Panc1 (cell line): ENCODE measurements around the gene MYO1A. TPM values are rescaled to one million over a fixed set of nuclear protein-coding genes. Genes with fewer than 3 reads are reported as not detected.
A peak's percentile ranks its signal among the peaks of the same experiment; 100 is the strongest.

Source experiments
- ATAC-seq: fragments of 200-7000 bp; cut with Tn5 transposase; 2 replicates; pipeline ENCODE4 v1.9.1; 2020; ENCODE audit warnings: mild to moderate bottlenecking, moderate library complexity
- BruUV-seq: library from RNA; stranded (reverse); fragments of 400-500 nt; replicated peaks from 2 replicates; lab custom pipeline; 2021; lab: Mats Ljungman, UMichigan
- CTCF ChIA-PET: fragments of 300-600 bp; sonication (Branson Sonifier 250); formaldehyde crosslinking; loops from one replicate; lab custom pipeline; 2022; ENCODE audit warnings: antibody characterized with exemption; lab: Charles Lee
- POLR2A ChIA-PET: fragments of 300-600 bp; sonication (Branson Sonifier 250); formaldehyde crosslinking; loops from one replicate; lab custom pipeline; 2022; ENCODE audit warnings: antibody characterized with exemption; lab: Charles Lee
- DNase-seq: peaks from one replicate; pipeline ENCODE4 v3.0.0-alpha.2; 2010; ENCODE audit warnings: low read depth, low spot score
- H3K27ac ChIP-seq: 2 replicates; pipeline ENCODE4 v1.5.1; 2011; ENCODE audit warnings: mild to moderate bottlenecking, low read length, inconsistent platforms
- H3K27me3 ChIP-seq: fragments of 200-500 bp; sonication (Bioruptor generic); 2 replicates; pipeline ENCODE4 v1.6.0; 2014; ENCODE audit warnings: low read length, inconsistent platforms; ENCODE audit not compliant: control insufficient read depth, insufficient read depth
- H3K36me3 ChIP-seq: fragments of 200-500 bp; sonication (Bioruptor generic); 2 replicates; pipeline ENCODE4 v1.5.1; 2014; ENCODE audit warnings: inconsistent platforms, mild to moderate bottlenecking, low read length, moderate library complexity; ENCODE audit not compliant: control insufficient read depth, insufficient read depth
- H3K4me1 ChIP-seq: 2 replicates; pipeline ENCODE4 v1.5.1; 2011; ENCODE audit warnings: inconsistent platforms, mild to moderate bottlenecking, low read length, moderate library complexity; ENCODE audit not compliant: control insufficient read depth, insufficient read depth
- H3K4me3 ChIP-seq, 2 experiments: 2 replicates each; pipeline ENCODE4 v1.5.1; 2011 to 2012; ENCODE audit warnings: low read depth in 2 of 2, low read length in 2 of 2, mild to moderate bottlenecking in 2 of 2, inconsistent platforms in 1 of 2, moderate library complexity in 1 of 2
- H3K9me3 ChIP-seq: fragments of 200-500 bp; sonication (Bioruptor generic); 2 replicates; pipeline ENCODE4 v1.5.1; 2014; ENCODE audit warnings: low read depth, mild to moderate bottlenecking, inconsistent platforms, low read length, moderate library complexity; ENCODE audit not compliant: control insufficient read depth, insufficient read depth
- CTCF ChIP-seq: fragments of 450-650 bp; IDR thresholded peaks from 2 replicates; pipeline ENCODE4 v1.5.1; 2017; ENCODE audit warnings: mild to moderate bottlenecking
- SIN3A ChIP-seq: IDR thresholded peaks from 2 replicates; pipeline ENCODE4 v1.6.1; 2012; ENCODE audit warnings: low read depth, mild to moderate bottlenecking, low read length, moderate library complexity, borderline replicate concordance; ENCODE audit not compliant: insufficient read depth
- TCF7L2 ChIP-seq: IDR thresholded peaks from 2 replicates; pipeline ENCODE4 v1.6.1; 2011; ENCODE audit warnings: mild to moderate bottlenecking, low read depth, low read length, inconsistent platforms
- in situ Hi-C: cut with HindIII; loops from 2 replicates; pipeline ENCODE4 v1.10.0; 2016; ENCODE audit warnings: low sequenced_read_pairs, low pct_unique_long_range_greater_than_20kb
- intact Hi-C: fragments of 100-400 bp; cut with micrococcal nuclease; formaldehyde crosslinking; loops from one replicate; pipeline ENCODE4 v1.10.0; 2022; ENCODE audit not compliant: unreplicated experiment
- total RNA-seq: library from RNA; stranded (reverse); gene quantifications from one replicate; pipeline ENCODE4 v1.2.1, GENCODE V29; 2021; ENCODE audit not compliant: unreplicated experiment

Gene MYO1A
- total RNA-seq, 1 experiment from 2014 or later, result not detected

DNA sequence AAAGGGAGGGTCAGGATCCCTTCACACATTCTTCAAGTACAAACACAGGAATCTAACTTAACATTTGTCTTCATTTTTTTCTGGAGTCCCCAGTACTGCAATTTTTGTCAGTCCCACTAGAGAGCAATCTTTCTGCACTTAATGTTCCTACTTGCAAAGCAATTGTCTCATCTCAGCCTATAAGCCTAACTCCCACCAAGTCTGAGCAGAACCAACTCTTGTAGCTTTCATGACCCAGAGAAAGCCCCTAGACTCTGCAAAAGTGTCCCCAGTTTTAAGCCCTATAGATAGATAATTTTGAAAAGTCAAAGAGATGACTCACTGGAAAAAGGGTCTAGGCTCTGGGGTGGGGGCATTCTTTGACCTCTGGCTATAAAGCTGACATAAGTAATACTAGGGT is 41.8 kb downstream of the MYO1A start:
- no peaks in the 10 kb centered on the region for H3K36me3 ChIP-seq
- ATAC-seq (no peak), DNase-seq (peak; percentile 54)
- in situ Hi-C loops (no loop called here), intact Hi-C loops (loop anchor here (2.0 kb wide), 1 partner anchor 105 kb away; no protein-coding TSS in a partner anchor)
- H3K4me1 ChIP-seq, result peaks cover 14% of the 10 kb centered on the region
- H3K27me3 ChIP-seq, result no peaks in the 10 kb centered on the region; the same call in 1 of the 2 replicates
- POLR2A ChIA-PET, result no interaction called here
- no peak overlapping the region for H3K4me3 ChIP-seq
- CTCF ChIA-PET, result interaction anchor here (1.1 kb wide), 2 partner anchors 52 to 104 kb away, joined by 6 to 17 read pairs; partner anchors contain the start of gene STAT6
- no peak overlapping the region for H3K27ac ChIP-seq
- BruUV-seq, result no TSS peak
- no peaks in the 10 kb centered on the region for H3K9me3 ChIP-seq
- TF ChIP-seq CTCF (peak; percentile 83), TCF7L2 (no peak)

DNA sequence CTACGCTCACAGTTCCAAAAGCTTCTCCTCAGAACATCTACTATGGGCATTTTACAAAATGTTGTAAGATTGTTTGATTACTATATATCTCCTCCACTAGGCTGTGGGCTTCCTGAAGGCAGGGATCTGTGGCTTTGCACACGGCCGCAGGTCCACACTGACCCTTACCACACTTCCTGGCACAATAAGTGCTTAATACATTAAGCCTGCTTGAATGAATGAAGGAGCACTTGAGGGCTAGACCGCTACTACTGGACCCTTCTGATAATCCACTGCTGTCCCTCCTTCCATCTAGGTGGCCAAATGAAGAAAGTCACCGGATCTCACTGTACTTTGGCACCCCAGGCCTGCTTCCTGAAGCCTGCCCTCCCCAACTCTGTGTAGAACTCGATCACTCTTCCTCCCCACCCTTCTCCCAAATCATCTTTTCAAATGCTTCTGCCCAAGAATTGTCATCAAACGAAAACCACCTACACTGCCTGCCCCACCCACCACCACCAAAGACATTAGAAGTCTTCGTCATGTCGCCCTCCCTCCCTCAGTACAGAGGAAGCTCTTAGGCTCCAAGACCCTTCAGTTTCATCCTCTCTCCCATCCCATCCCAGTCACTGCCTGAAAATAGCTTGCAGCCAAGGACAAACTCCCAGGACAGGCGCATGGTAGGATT is 43.0 kb downstream of the MYO1A start:
- BruUV-seq, result no TSS peak
- POLR2A ChIA-PET, result no interaction called here
- in situ Hi-C loops, result no loop called here
- peak overlapping the region; percentile 57; the same call in 1 of the 2 replicates for H3K27ac ChIP-seq
- DNase-seq (no peak), ATAC-seq (no peak)
- H3K9me3 ChIP-seq, result no peaks in the 10 kb centered on the region
- peaks cover 3% of the 10 kb centered on the region; the same call in 1 of the 2 replicates for H3K36me3 ChIP-seq
- intact Hi-C loops, result loop anchor here (2.0 kb wide), 1 partner anchor 56 kb away; no protein-coding TSS in a partner anchor
- CTCF ChIA-PET, result interaction anchor here (0.8 kb wide), 1 partner anchor 56 kb away, joined by 4 read pairs; no protein-coding TSS in a partner anchor
- H3K4me3 ChIP-seq, result peak overlapping the region; percentile 22 to 44
- no peaks in the 10 kb centered on the region for H3K27me3 ChIP-seq
- TF ChIP-seq CTCF (peak; percentile 41; the same call in 1 of the 2 replicates), SIN3A (no peak)
- H3K4me1 ChIP-seq, result peaks cover 14% of the 10 kb centered on the region

DNA sequence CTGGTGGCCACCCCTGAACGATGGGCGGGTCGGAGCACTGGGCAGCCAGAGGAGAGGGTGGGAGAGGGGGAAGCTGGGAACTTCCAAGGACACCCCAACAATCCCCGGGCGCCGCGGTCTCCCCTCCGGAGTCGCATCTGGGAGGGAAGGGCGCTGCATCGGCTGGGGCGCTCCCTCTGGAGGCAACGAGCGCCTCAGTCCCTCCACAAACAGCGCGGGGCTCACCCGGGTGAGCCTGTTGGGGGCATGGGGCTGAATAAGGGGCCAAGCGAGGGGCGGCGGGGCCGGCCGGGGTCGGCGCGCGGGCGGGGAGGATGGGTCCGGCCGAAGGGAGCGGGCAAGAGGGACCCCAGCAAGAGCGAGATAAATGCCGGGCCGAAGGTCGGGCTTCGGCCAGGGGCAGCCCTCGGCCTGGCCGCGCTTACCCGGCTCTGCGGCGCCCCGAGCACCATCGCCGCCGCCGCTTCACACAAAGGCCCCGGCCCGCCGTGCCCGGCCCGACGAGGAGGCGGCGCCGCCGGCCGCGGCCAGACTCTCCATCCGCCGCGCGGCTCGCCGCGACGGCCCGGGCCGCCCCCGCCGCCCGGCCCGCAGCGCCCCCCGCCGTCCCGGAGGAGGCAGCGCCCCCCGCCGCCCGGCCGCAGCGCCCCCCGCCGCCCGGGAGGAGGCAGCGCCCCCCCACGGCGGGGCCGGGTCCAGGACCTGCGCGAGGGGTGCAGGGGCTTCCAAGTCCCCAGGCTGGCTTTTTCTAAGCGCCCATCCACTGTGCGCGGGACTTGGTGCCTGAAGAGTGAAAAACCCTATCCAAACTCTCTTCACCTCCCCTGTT is 43.7 kb downstream of the MYO1A start, which contains the start of gene ZBTB39:
Gene ZBTB39, minus strand, starts transcription at position 567 of the 829 bp plus-strand sequence. CDS start 1,629 bp downstream, outside the sequence.
- Histone ChIP-seq H3K9me3 (no peaks in the 10 kb centered on the region), H3K36me3 (peaks cover 3% of the 10 kb centered on the region; the same call in 1 of the 2 replicates), H3K27me3 (no peaks in the 10 kb centered on the region), H3K4me3 (peak within 1 kb of the TSS; percentile 73 to 74), H3K27ac (peak within 1 kb of the TSS; percentile 57), H3K4me1 (peaks cover 14% of the 10 kb centered on the region)
- ChIA-PET POLR2A (no interaction called here), CTCF (interaction anchor here (0.7 kb wide), 1 partner anchor 90 kb away, joined by 9 read pairs; no protein-coding TSS in a partner anchor)
- no TSS peak for BruUV-seq
- DNase-seq (no peak), ATAC-seq (peak; percentile 91)
- TF ChIP-seq CTCF (peak; percentile 98), SIN3A (peak; percentile 53; the same call in 1 of the 2 replicates), TCF7L2 (no peak)
- in situ Hi-C loops (no loop called here), intact Hi-C loops (loop anchor here (2.0 kb wide), 1 partner anchor 57 kb away; no protein-coding TSS in a partner anchor)
